IMR-90 (cell line): ENCODE results near the gene ATF1. TPM values are rescaled to one million over a fixed set of nuclear protein-coding genes. Genes with fewer than 3 reads are reported as not detected.
A peak's percentile ranks its signal among the peaks of the same experiment; 100 is the strongest.

Experiments
- ATAC-seq: fragments of 200-7000 bp; cut with Tn5 transposase; 2 replicates; pipeline ENCODE4 v1.9.1; 2020; ENCODE audit warnings: low read depth, mild to moderate bottlenecking, moderate library complexity
- BruUV-seq: library from RNA; stranded (reverse); fragments of 400-500 nt; replicated peaks from 2 replicates; lab custom pipeline; 2021; lab: Mats Ljungman, UMichigan
- CTCF ChIA-PET: fragments of 300-600 bp; formaldehyde crosslinking; extraction: SDS; loops from one replicate; lab custom pipeline; 2021; ENCODE audit warnings: antibody characterized with exemption; lab: Yijun Ruan, JAX
- POLR2A ChIA-PET: fragments of 300-600 bp; sonication (Branson Sonifier 250); formaldehyde crosslinking; loops from one replicate; lab custom pipeline; 2022; ENCODE audit warnings: antibody characterized with exemption; ENCODE audit not compliant: unreplicated experiment; lab: Charles Lee
- DNase-seq: peaks from one replicate; pipeline ENCODE4 v3.0.0; 2013
- H2AFZ ChIP-seq: replicated peaks from 2 replicates; pipeline ENCODE3; 2013; ENCODE audit warnings: low read length, mild to moderate bottlenecking; ENCODE audit not compliant: poor library complexity
- H2AK5ac ChIP-seq: 2 replicates; pipeline ENCODE4 v1.6.1; 2013; ENCODE audit warnings: low read depth, low read length, inconsistent platforms
- H2AK9ac ChIP-seq: replicated peaks from 2 replicates; pipeline ENCODE3; 2013; ENCODE audit warnings: mild to moderate bottlenecking, low read depth, low read length, moderate library complexity; ENCODE audit not compliant: poor library complexity
- H2BK120ac ChIP-seq: 2 replicates; pipeline ENCODE4 v1.6.1; 2013; ENCODE audit warnings: low read depth, low read length, inconsistent platforms
- H2BK15ac ChIP-seq: 3 replicates; pipeline ENCODE4 v1.6.1; 2013; ENCODE audit warnings: low read depth, low read length, inconsistent platforms
- H2BK20ac ChIP-seq: 2 replicates; pipeline ENCODE4 v1.6.1; 2013; ENCODE audit warnings: low read depth, mild to moderate bottlenecking, inconsistent platforms, low read length, moderate library complexity
- H2BK5ac ChIP-seq: 2 replicates; pipeline ENCODE4 v1.6.1; 2013; ENCODE audit warnings: mild to moderate bottlenecking, low read depth, low read length, inconsistent platforms; ENCODE audit not compliant: poor library complexity, severe bottlenecking
- H3K14ac ChIP-seq: replicated peaks from 2 replicates; pipeline ENCODE4 v1.6.1; 2013; ENCODE audit warnings: low read depth, low read length, inconsistent platforms
- H3K18ac ChIP-seq: 2 replicates; pipeline ENCODE4 v1.6.1; 2013; ENCODE audit warnings: low read depth, low read length, control low read depth
- H3K23ac ChIP-seq: 2 replicates; pipeline ENCODE4 v1.6.1; 2013; ENCODE audit warnings: low read depth, low read length, inconsistent platforms
- H3K27ac ChIP-seq: 2 replicates; pipeline ENCODE4 v1.5.1; 2013; ENCODE audit warnings: mild to moderate bottlenecking, control low read depth, low read length; ENCODE audit not compliant: insufficient read depth
- H3K27me3 ChIP-seq: 2 replicates; pipeline ENCODE4 v1.6.1; 2013; ENCODE audit warnings: low read length; ENCODE audit not compliant: control insufficient read depth, insufficient read depth
- H3K36me3 ChIP-seq: 2 replicates; pipeline ENCODE4 v1.6.1; 2013; ENCODE audit warnings: low read length, mixed read lengths; ENCODE audit not compliant: control insufficient read depth, insufficient read depth
- H3K4ac ChIP-seq: 2 replicates; pipeline ENCODE4 v1.6.1; 2013; ENCODE audit warnings: low read depth, low read length, inconsistent platforms
- H3K4me1 ChIP-seq: 2 replicates; pipeline ENCODE4 v1.6.1; 2013; ENCODE audit warnings: low read length, mixed read lengths; ENCODE audit not compliant: control insufficient read depth, insufficient read depth
- H3K4me2 ChIP-seq: 2 replicates; pipeline ENCODE4 v1.6.1; 2013; ENCODE audit warnings: low read depth, mild to moderate bottlenecking, control low read depth, low read length, moderate library complexity
- H3K4me3 ChIP-seq: 2 replicates; pipeline ENCODE4 v1.5.1; 2013; ENCODE audit warnings: low read depth, mild to moderate bottlenecking, control low read depth, low read length, moderate library complexity; ENCODE audit not compliant: insufficient read depth
- H3K56ac ChIP-seq: 2 replicates; pipeline ENCODE4 v1.6.1; 2013; ENCODE audit warnings: low read length, inconsistent platforms; ENCODE audit not compliant: insufficient read depth; ENCODE audit errors: extremely low read depth
- H3K79me1 ChIP-seq, 2 experiments: 2 replicates each; pipeline ENCODE4 v1.6.1; 2013; ENCODE audit warnings: low read length in 2 of 2, inconsistent platforms in 1 of 2, low read depth in 1 of 2
- H3K9ac ChIP-seq: 2 replicates; pipeline ENCODE4 v1.6.1; 2013; ENCODE audit warnings: low read depth, low read length, control low read depth
- H3K9me1 ChIP-seq: 2 replicates; pipeline ENCODE4 v1.6.1; 2013; ENCODE audit warnings: low read length, inconsistent platforms; ENCODE audit not compliant: insufficient read depth
- H3K9me3 ChIP-seq: 2 replicates; pipeline ENCODE4 v1.6.1; 2013; ENCODE audit warnings: low read length; ENCODE audit not compliant: control insufficient read depth, insufficient read depth
- H4K20me1 ChIP-seq: 2 replicates; pipeline ENCODE4 v1.6.1; 2013; ENCODE audit warnings: low read length, inconsistent platforms; ENCODE audit not compliant: insufficient read depth
- H4K5ac ChIP-seq: 2 replicates; pipeline ENCODE4 v1.6.1; 2013; ENCODE audit warnings: mild to moderate bottlenecking, low read depth, low read length, control low read depth
- H4K8ac ChIP-seq, 2 experiments: 2 replicates each; pipeline ENCODE4 v1.6.1; 2013; ENCODE audit warnings: low read depth in 2 of 2, low read length in 2 of 2, control low read depth in 1 of 2, inconsistent platforms in 1 of 2
- H4K91ac ChIP-seq: 2 replicates; pipeline ENCODE4 v1.6.1; 2013; ENCODE audit warnings: low read depth, low read length, inconsistent platforms; ENCODE audit not compliant: insufficient read depth
- CEBPB ChIP-seq: IDR thresholded peaks from 2 replicates; pipeline ENCODE4 v1.6.1; 2012; ENCODE audit warnings: low read depth, low read length, improper control_type of control experiment
- CTCF ChIP-seq: conservative IDR thresholded peaks from 2 replicates; pipeline ENCODE4 v1.5.1; 2012; ENCODE audit warnings: mild to moderate bottlenecking, low read depth, low read length, improper control_type of control experiment
- FOS ChIP-seq: fragments of 150-350 bp; IDR thresholded peaks from 2 replicates; pipeline ENCODE4 v1.6.1; 2016; ENCODE audit warnings: low read depth, low read length
- MAFK ChIP-seq: IDR thresholded peaks from 2 replicates; pipeline ENCODE4 v1.6.1; 2012; ENCODE audit warnings: low read depth, low read length, improper control_type of control experiment
- NFE2L2 ChIP-seq: fragments of 150-350 bp; IDR thresholded peaks from 2 replicates; pipeline ENCODE4 v1.6.1; 2016; ENCODE audit warnings: low read depth, mild to moderate bottlenecking, low read length
- USF2 ChIP-seq: fragments of 150-350 bp; IDR thresholded peaks from 2 replicates; pipeline ENCODE4 v1.6.1; 2017; ENCODE audit warnings: mild to moderate bottlenecking, antibody characterized with exemption, low read length, low read depth
- WGBS, 2 experiments: methylation state at CpG; one replicate each; pipeline versions ENCODE4 v1.1.5 to v1.1.7; 2013; ENCODE audit warnings: missing lambda C conversion rate in 2 of 2; ENCODE audit not compliant: insufficient read length in 1 of 2; ENCODE audit errors: extremely low coverage in 2 of 2; 5-methylcytosine and 5-hydroxymethylcytosine counted together
- dilution Hi-C: fragments of 300-500 bp; cut with HindIII; formaldehyde crosslinking; loops from one replicate; pipeline ENCODE4 v1.14.3; 2018; ENCODE audit warnings: low sequenced_read_pairs; ENCODE audit not compliant: unreplicated experiment
- in situ Hi-C: fragments of 300-500 bp; cut with MboI; formaldehyde crosslinking; loops from 3 replicates; pipeline ENCODE4 v1.14.3; 2019; ENCODE audit warnings: low sequenced_read_pairs, inconsistent platforms, mixed read lengths
- intact Hi-C: fragments of 100-400 bp; cut with micrococcal nuclease; formaldehyde crosslinking; loops from 2 replicates; pipeline ENCODE4 v1.10.0; 2022
- polyA plus RNA-seq, 3 experiments: library from polyadenylated mRNA; depleted of rRNA; stranded (reverse); fragments of >200 nt; gene quantifications; 2 replicates each; pipeline ENCODE4 v1.2.3, GENCODE V29; 2012; ENCODE audit warnings: low replicate concordance in 1 of 3
- total RNA-seq: library from RNA; depleted of rRNA; stranded (reverse); fragments of >200 nt; gene quantifications from 2 replicates; pipeline ENCODE4 v1.2.3, GENCODE V29; 2012

The ATF1 gene
- total and polyA plus RNA-seq, 2 of the 4 experiments (the other 2 are of a cell fraction) = 20.6 to 24.0 TPM

GRCh38 chr12:50790081-50790480, 26.2 kb downstream of the ATF1 start:
- H3K36me3 ChIP-seq = no peaks in the 10 kb centered on the region
- peak overlapping the region; percentile 57 for H4K91ac ChIP-seq
- no peaks in the 10 kb centered on the region for H3K27me3 ChIP-seq
- peak overlapping the region; percentile 92; the same call in 1 of the 2 replicates for H2AK5ac ChIP-seq
- H2BK120ac ChIP-seq = peak overlapping the region; percentile 94
- H4K8ac ChIP-seq = peak overlapping the region in 1 of 2 experiments; percentile 65; a peak in 2 of 4 replicates
- peak overlapping the region; percentile 91 for H2BK20ac ChIP-seq
- H3K9me1 ChIP-seq = peaks cover 10% of the 10 kb centered on the region
- intact Hi-C loops = no loop called here
- H3K79me1 ChIP-seq = peaks cover 26 to 61% of the 10 kb centered on the region in 2 experiments
- dilution Hi-C loops = no loop called here
- H3K9me3 ChIP-seq = no peaks in the 10 kb centered on the region; the same call in 1 of the 2 replicates
- TF ChIP-seq CTCF (no peak), NFE2L2 (no peak), MAFK (no peak), FOS (no peak), CEBPB (peak; percentile 43; the same call in 1 of the 2 replicates), USF2 (no peak)
- WGBS, 2 experiments = no CpG with 5 or more reads among the region's 5 CpGs
- peak overlapping the region; percentile 95 for H2BK5ac ChIP-seq
- H4K5ac ChIP-seq = no peak overlapping the region; the same call in 1 of the 2 replicates
- H3K18ac ChIP-seq = peak overlapping the region; percentile 79; the same call in 1 of the 2 replicates
- no peak overlapping the region for H3K27ac ChIP-seq
- H3K4me1 ChIP-seq = peaks cover 20% of the 10 kb centered on the region
- peak overlapping the region; percentile 5 for H3K14ac ChIP-seq
- BruUV-seq = no TSS peak
- CTCF ChIA-PET = interaction anchor here (0.6 to 1.3 kb wide), 3 partner anchors 25 to 719 kb away, joined by 3 read pairs; no protein-coding TSS in a partner anchor
- no peaks in the 10 kb centered on the region; the same call in 1 of the 2 replicates for H4K20me1 ChIP-seq
- no peak overlapping the region for H2AK9ac ChIP-seq
- no peak for DNase-seq
- H3K4me2 ChIP-seq = no peak overlapping the region
- POLR2A ChIA-PET = no interaction called here
- H3K4ac ChIP-seq = peak overlapping the region; percentile 85; the same call in 1 of the 2 replicates
- in situ Hi-C loops = no loop called here
- no peak overlapping the region for H2AFZ ChIP-seq
- no peak overlapping the region for H3K23ac ChIP-seq
- no peak overlapping the region for H3K9ac ChIP-seq
- peak overlapping the region; percentile 20; the same call in 2 of the 3 replicates for H2BK15ac ChIP-seq
- H3K4me3 ChIP-seq = no peak overlapping the region
- no peak overlapping the region for H3K56ac ChIP-seq
- no peak for ATAC-seq
